ENCODE data around the gene PPP2R5A. TPM values are rescaled to one million over a fixed set of nuclear protein-coding genes. Genes with fewer than 3 reads are reported as not detected.

The PPP2R5A gene
- total RNA-seq, 1 donor from 2014 or later = 2.2 TPM

DNA sequence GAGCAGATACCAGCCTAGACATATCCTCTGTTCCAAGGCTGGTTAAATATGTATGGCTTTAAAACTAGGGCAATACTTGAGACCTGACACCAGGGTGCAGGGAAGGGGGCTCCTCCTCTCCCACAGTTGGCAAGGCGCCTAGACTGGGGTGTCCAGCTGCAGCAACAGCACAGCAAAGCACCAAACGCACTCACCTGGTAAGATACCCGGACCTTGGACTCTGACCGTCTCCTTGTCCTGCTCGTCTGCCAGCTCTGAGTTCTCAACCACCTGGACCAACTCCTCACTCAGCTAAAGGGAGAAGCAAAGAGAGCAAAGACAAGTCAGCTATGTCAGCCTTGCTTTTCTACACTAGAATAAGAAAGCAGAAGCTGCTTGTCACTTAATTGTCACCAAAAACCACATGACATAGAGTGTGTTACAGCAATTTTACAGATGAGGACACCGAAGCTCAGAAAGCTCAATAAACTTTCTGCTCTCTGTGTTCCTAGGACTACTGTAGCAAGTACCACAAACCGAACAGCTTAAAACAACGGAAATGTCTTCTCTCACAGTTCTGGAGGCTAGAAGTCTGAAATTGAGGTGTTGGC lies 125.1 kb downstream of the PPP2R5A start:
- Mint-ChIP-seq H3K4me3 (ENCODE audit: unreplicated experiment) (no peak overlapping the region), H3K27ac (ENCODE audit: unreplicated experiment) (no peak overlapping the region)
- no peak for DNase-seq

More for the DNA sequence above, 125.1 kb downstream of the PPP2R5A start:
- H3K4me1 Mint-ChIP-seq (ENCODE audit: low read depth, unreplicated experiment) = peaks cover 11% of the 10 kb centered on the region
- TF ChIP-seq, protein P1, sequence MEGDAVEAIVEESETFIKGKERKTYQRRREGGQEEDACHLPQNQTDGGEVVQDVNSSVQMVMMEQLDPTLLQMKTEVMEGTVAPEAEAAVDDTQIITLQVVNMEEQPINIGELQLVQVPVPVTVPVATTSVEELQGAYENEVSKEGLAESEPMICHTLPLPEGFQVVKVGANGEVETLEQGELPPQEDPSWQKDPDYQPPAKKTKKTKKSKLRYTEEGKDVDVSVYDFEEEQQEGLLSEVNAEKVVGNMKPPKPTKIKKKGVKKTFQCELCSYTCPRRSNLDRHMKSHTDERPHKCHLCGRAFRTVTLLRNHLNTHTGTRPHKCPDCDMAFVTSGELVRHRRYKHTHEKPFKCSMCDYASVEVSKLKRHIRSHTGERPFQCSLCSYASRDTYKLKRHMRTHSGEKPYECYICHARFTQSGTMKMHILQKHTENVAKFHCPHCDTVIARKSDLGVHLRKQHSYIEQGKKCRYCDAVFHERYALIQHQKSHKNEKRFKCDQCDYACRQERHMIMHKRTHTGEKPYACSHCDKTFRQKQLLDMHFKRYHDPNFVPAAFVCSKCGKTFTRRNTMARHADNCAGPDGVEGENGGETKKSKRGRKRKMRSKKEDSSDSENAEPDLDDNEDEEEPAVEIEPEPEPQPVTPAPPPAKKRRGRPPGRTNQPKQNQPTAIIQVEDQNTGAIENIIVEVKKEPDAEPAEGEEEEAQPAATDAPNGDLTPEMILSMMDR (IDR thresholded peaks at IDR 0.05; ENCODE audit: partially characterized antibody, unreplicated experiment) = no peak
- peaks cover 16% of the 10 kb centered on the region for H3K36me3 Mint-ChIP-seq (ENCODE audit: unreplicated experiment)
- H3K27me3 Mint-ChIP-seq (ENCODE audit: unreplicated experiment) = peaks cover 10% of the 10 kb centered on the region
- H3K9me3 Mint-ChIP-seq (ENCODE audit: unreplicated experiment) = peaks cover 7% of the 10 kb centered on the region

Other genes starting within 250 kb of the PPP2R5A start
- 17.6 TPM for gene INTS7, start 249.9 kb upstream of the PPP2R5A start, total RNA-seq (ENCODE audit: unreplicated experiment)
- 7.4 TPM for gene DTL, start 249.7 kb upstream of the PPP2R5A start, total RNA-seq (ENCODE audit: unreplicated experiment)
- 25.8 TPM for gene PACC1, start 129.5 kb downstream of the PPP2R5A start, total RNA-seq (ENCODE audit: unreplicated experiment)
- 5.2 TPM for gene NENF, start 147.5 kb downstream of the PPP2R5A start, total RNA-seq (ENCODE audit: unreplicated experiment)

Data from glutamatergic neuron (in vitro differentiated cells).